Neural cell (in vitro differentiated cells): ENCODE results near the gene MLLT1.

Experiments
- EZH2 ChIP-seq: fragments of 200-600, 300-800 bp; shearing (Covaris generic), sonication (generic); IDR thresholded peaks from 2 replicates; pipeline ENCODE4 v1.6.1; 2014; ENCODE audit warnings: antibody characterized with exemption, low read length, borderline replicate concordance, mild to moderate bottlenecking; ENCODE audit not compliant: insufficient read depth, poor library complexity, severe bottlenecking
- REST ChIP-seq: IDR thresholded peaks from 2 replicates; pipeline ENCODE4 v1.6.1; 2012; ENCODE audit warnings: borderline replicate concordance

- no peak for TF ChIP-seq REST
- no peak for TF ChIP-seq EZH2
These were observed 33.4 kb downstream of the MLLT1 start for GRCh38 chr19:6246174-6247006.
